OCI-LY1 (cell line): Measurements from ENCODE around the gene SNAI3.

Source experiments
- H2AFZ ChIP-seq: fragments of 200-600 bp; sonication (generic), shearing (Covaris generic); 2 replicates; pipeline ENCODE4 v1.6.0; 2014; ENCODE audit warnings: antibody characterized with exemption, mild to moderate bottlenecking, low read length
- H3F3A ChIP-seq: fragments of 200-600 bp; sonication (generic), shearing (Covaris generic); 2 replicates; pipeline ENCODE4 v1.6.0; 2014; ENCODE audit warnings: mild to moderate bottlenecking, antibody characterized with exemption, low read length, moderate library complexity; ENCODE audit not compliant: insufficient read depth
- H3K27ac ChIP-seq: fragments of 200-600 bp; sonication (generic); 2 replicates; pipeline ENCODE4 v1.5.1; 2014; ENCODE audit warnings: low read length, mixed run types, mild to moderate bottlenecking, low read depth; ENCODE audit not compliant: poor library complexity, severe bottlenecking
- H3K27me3 ChIP-seq: fragments of 200-600 bp; sonication (generic); 2 replicates; pipeline ENCODE4 v1.6.0; 2014; ENCODE audit warnings: antibody characterized with exemption, mild to moderate bottlenecking, low read length, moderate library complexity; ENCODE audit not compliant: insufficient read depth
- H3K36me3 ChIP-seq: fragments of 200-600 bp; sonication (generic); 2 replicates; pipeline ENCODE4 v1.6.1; 2014; ENCODE audit warnings: mild to moderate bottlenecking, antibody characterized with exemption, low read length, moderate library complexity, mixed read lengths; ENCODE audit not compliant: insufficient read depth
- H3K4me1 ChIP-seq: fragments of 200-600 bp; sonication (generic); 2 replicates; pipeline ENCODE4 v1.5.1; 2014; ENCODE audit warnings: mild to moderate bottlenecking, low read length, moderate library complexity; ENCODE audit not compliant: insufficient read depth, severe bottlenecking
- H3K4me2 ChIP-seq: fragments of 200-600 bp; sonication (generic), shearing (Covaris generic); 2 replicates; pipeline ENCODE4 v1.6.1; 2014; ENCODE audit warnings: low read length
- H3K4me3 ChIP-seq: fragments of 200-600 bp; sonication (generic); 2 replicates; pipeline ENCODE4 v1.5.1; 2014; ENCODE audit warnings: low read length, low read depth, mild to moderate bottlenecking, mixed read lengths; ENCODE audit not compliant: poor library complexity, severe bottlenecking
- H3K79me2 ChIP-seq: fragments of 200-600 bp; shearing (Covaris generic); 2 replicates; pipeline ENCODE4 v1.6.1; 2016; ENCODE audit warnings: mixed run types, low read length, mixed read lengths; ENCODE audit not compliant: insufficient read depth
- H3K9ac ChIP-seq: fragments of 200-600 bp; sonication (generic), shearing (Covaris generic); 2 replicates; pipeline ENCODE4 v1.6.1; 2014; ENCODE audit warnings: mild to moderate bottlenecking, low read length, mixed read lengths
- H3K9me2 ChIP-seq: fragments of 200-600 bp; sonication (generic), shearing (Covaris generic); 2 replicates; pipeline ENCODE4 v1.6.1; 2014; ENCODE audit warnings: low read depth, mild to moderate bottlenecking, low read length, mixed read lengths
- H3K9me3 ChIP-seq: fragments of 200-600 bp; shearing (Covaris generic); 2 replicates; pipeline ENCODE4 v1.6.1; 2014; ENCODE audit warnings: low read length, mixed read lengths
- H4K20me1 ChIP-seq: fragments of 200-600 bp; sonication (generic), shearing (Covaris generic); 2 replicates; pipeline ENCODE4 v1.6.0; 2016; ENCODE audit warnings: mild to moderate bottlenecking, low read length; ENCODE audit not compliant: insufficient read depth
- CTCF ChIP-seq: fragments of 200-600 bp; sonication (generic), shearing (Covaris generic); IDR thresholded peaks from 2 replicates; pipeline ENCODE4 v1.5.1; 2017; ENCODE audit warnings: mild to moderate bottlenecking, antibody characterized with exemption, low read length, moderate library complexity, mixed read lengths
- EZH2 ChIP-seq: fragments of 200-600 bp; sonication (generic), shearing (Covaris generic); IDR thresholded peaks from 2 replicates; pipeline ENCODE4 v1.8.0; 2017; ENCODE audit warnings: borderline replicate concordance, mixed run types, mild to moderate bottlenecking, antibody characterized with exemption, low read length, moderate library complexity, mixed read lengths

Gene SNAI3

GRCh38 chr16:88730632-88731607 lies 44.6 kb upstream of the SNAI3 start:
- H3K36me3 ChIP-seq: no peaks in the 10 kb centered on the region; the same call in 1 of the 2 replicates
- H3K4me3 ChIP-seq: no peak overlapping the region
- peaks cover 5% of the 10 kb centered on the region; the same call in 1 of the 2 replicates for H3K27me3 ChIP-seq
- no peaks in the 10 kb centered on the region for H3K4me1 ChIP-seq
- H3K9me2 ChIP-seq: no peaks in the 10 kb centered on the region
- no peak overlapping the region for H3K27ac ChIP-seq
- H4K20me1 ChIP-seq: no peaks in the 10 kb centered on the region
- no peak for TF ChIP-seq EZH2
- no peak for TF ChIP-seq CTCF
- H3K79me2 ChIP-seq: no peaks in the 10 kb centered on the region
- H2AFZ ChIP-seq: no peak overlapping the region
- no peak overlapping the region for H3K9ac ChIP-seq
- no peaks in the 10 kb centered on the region for H3K9me3 ChIP-seq
- H3F3A ChIP-seq: no peaks in the 10 kb centered on the region
- H3K4me2 ChIP-seq: no peak overlapping the region

- Histone ChIP-seq H3K36me3 (peaks cover 9% of the 10 kb centered on the region; the same call in 1 of the 2 replicates), H3K27ac (no peak overlapping the region), H3K4me2 (no peak overlapping the region)
Observed at GRCh38 chr16:88727871-88728270, 41.6 kb upstream of the SNAI3 start.

GRCh38 chr16:88726981-88727380 lies 40.7 kb upstream of the SNAI3 start:
- TF ChIP-seq CTCF (no peak), EZH2 (no peak)
- no peaks in the 10 kb centered on the region for H4K20me1 ChIP-seq
- H3K4me2 ChIP-seq: no peak overlapping the region
- no peak overlapping the region for H2AFZ ChIP-seq
- no peak overlapping the region for H3K4me3 ChIP-seq
- H3K9ac ChIP-seq: no peak overlapping the region
- no peaks in the 10 kb centered on the region for H3K79me2 ChIP-seq
- H3K9me2 ChIP-seq: no peaks in the 10 kb centered on the region
- H3K4me1 ChIP-seq: no peaks in the 10 kb centered on the region
- H3K27ac ChIP-seq: no peak overlapping the region
- peaks cover 9% of the 10 kb centered on the region; the same call in 1 of the 2 replicates for H3K36me3 ChIP-seq
- no peaks in the 10 kb centered on the region; the same call in 1 of the 2 replicates for H3K27me3 ChIP-seq
- H3K9me3 ChIP-seq: no peaks in the 10 kb centered on the region
- H3F3A ChIP-seq: no peaks in the 10 kb centered on the region

More at GRCh38 chr16:88727871-88728270, 41.6 kb upstream of the SNAI3 start:
- no peaks in the 10 kb centered on the region for H3F3A ChIP-seq
- H3K4me1 ChIP-seq: no peaks in the 10 kb centered on the region
- no peaks in the 10 kb centered on the region for H3K79me2 ChIP-seq
- TF ChIP-seq EZH2 (no peak), CTCF (no peak)
- H3K4me3 ChIP-seq: no peak overlapping the region
- no peaks in the 10 kb centered on the region for H3K9me2 ChIP-seq
- no peaks in the 10 kb centered on the region for H3K9me3 ChIP-seq
- H3K9ac ChIP-seq: no peak overlapping the region
- peaks cover 2% of the 10 kb centered on the region; the same call in 1 of the 2 replicates for H3K27me3 ChIP-seq
- H2AFZ ChIP-seq: no peak overlapping the region
- no peaks in the 10 kb centered on the region for H4K20me1 ChIP-seq
